ENCODE results near the gene ZBTB14.

ZBTB14 gene

DNA sequence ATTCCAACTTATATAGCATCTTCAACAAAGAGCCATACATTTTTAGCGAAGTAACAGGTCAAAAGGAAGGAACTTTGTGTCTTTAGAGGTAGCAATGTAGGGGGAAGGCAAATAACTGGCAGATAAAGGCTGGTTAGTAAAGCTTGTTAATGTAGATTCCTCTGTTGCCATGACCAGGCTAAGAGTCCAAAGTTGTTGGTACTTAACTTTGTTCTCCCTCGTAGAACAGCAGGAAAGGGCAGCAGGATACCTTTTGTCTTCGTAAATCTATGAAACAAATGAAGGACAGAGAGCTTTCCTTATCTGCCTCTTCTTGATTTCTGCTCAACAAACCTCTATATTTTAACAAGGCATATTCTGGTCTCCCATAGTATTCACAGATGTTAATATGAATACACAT, 18.6 kb downstream of the ZBTB14 start:
- H3K4me3 ChIP-seq (ENCODE audit: low read depth, low read length): no peak overlapping the region
- TF ChIP-seq, protein P1, sequence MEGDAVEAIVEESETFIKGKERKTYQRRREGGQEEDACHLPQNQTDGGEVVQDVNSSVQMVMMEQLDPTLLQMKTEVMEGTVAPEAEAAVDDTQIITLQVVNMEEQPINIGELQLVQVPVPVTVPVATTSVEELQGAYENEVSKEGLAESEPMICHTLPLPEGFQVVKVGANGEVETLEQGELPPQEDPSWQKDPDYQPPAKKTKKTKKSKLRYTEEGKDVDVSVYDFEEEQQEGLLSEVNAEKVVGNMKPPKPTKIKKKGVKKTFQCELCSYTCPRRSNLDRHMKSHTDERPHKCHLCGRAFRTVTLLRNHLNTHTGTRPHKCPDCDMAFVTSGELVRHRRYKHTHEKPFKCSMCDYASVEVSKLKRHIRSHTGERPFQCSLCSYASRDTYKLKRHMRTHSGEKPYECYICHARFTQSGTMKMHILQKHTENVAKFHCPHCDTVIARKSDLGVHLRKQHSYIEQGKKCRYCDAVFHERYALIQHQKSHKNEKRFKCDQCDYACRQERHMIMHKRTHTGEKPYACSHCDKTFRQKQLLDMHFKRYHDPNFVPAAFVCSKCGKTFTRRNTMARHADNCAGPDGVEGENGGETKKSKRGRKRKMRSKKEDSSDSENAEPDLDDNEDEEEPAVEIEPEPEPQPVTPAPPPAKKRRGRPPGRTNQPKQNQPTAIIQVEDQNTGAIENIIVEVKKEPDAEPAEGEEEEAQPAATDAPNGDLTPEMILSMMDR (IDR thresholded peaks at IDR 0.05; ENCODE audit: low read depth, low read length, missing control alignments): no peak

DNA sequence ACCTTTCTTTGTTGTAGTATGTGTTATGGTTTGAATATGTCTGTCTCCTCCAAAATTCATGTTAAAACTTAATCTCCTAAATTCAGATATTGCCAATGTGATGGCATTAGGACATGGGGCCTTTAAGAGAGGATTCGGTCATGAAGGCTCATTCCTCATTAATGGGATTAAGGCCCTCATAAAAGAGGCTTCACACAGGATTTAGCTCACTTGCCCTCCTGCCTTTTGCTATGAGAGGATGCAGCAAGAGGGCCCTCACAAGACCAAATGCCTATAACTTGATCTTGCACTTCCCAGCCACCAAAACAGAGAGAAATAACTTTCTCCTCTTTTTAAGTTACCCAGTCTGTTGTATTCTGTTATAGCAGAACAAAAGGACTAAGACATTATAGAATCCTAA, 19.7 kb downstream of the ZBTB14 start:
- DNase-seq (ENCODE audit: low read depth): no peak
- no peak overlapping the region for H3K4me3 ChIP-seq (ENCODE audit: low read depth, low read length)
- TF ChIP-seq, protein P1 (IDR thresholded peaks at IDR 0.05; ENCODE audit: low read depth, low read length, missing control alignments): no peak

More for the DNA sequence above, 18.6 kb downstream of the ZBTB14 start:
- DNase-seq (ENCODE audit: low read depth): no peak

DNA sequence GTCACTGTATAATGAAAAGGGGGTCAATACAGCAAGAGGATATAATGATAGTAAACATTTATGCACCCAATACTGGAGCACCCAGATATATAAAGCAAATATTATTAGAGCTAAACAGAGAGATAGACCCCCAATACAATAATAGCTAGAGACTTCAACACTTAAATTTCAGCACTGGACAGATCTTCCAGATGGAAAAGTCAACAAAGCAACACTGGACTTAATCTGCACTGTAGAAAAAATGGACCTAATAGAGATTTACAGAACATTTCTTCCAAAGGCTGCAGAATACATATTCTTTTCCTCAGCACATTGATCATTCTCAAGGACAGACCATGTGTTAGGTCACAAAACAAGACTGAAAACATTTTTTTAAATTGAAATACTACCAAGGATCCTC, 26.7 kb downstream of the ZBTB14 start:
- DNase-seq (ENCODE audit: low read depth): no peak
- TF ChIP-seq, protein P1 (IDR thresholded peaks at IDR 0.05; ENCODE audit: low read depth, low read length, missing control alignments): no peak
- no peak overlapping the region for H3K4me3 ChIP-seq (ENCODE audit: low read depth, low read length)

DNA sequence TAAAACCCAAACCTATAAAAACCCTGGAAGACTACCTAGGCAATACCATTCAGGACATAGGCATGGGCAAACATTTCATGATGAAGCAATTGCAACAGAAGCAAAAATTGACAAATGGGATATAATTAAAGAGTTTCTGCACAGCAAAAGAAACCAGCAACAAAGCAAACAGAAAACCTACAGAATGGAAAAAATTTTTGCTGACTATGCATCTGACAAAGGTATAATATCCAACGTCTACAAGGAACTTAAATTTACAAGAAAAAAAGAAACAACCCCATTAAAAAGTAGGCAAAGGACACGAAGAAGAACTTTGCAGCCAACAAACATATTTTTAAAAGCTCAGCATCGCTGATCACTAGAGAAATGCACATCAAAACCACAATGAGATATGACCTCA, 28.8 kb downstream of the ZBTB14 start:
- TF ChIP-seq, protein P1 (IDR thresholded peaks at IDR 0.05; ENCODE audit: low read depth, low read length, missing control alignments): no peak

DNA sequence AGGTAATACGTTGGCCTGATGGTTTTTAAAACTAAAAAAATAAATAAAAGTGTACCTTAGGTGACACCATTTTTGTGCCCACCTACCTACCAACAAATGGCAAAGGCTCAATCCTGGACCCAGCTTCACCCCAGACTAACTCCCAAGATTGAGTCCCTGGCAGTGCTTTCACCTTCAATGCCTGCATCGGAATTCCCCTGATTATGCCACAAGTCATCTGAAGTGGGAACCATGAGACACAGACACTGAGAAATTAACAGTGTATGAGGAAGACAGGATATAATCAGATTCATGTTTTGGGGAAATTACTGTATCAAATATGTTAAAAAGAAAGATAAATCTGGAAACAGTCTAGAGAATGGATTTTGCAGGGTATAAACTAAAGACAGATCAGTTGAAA, 41.6 kb downstream of the ZBTB14 start:
- H3K4me3 ChIP-seq (ENCODE audit: low read depth, low read length): no peak overlapping the region
- TF ChIP-seq, protein P1 (IDR thresholded peaks at IDR 0.05; ENCODE audit: low read depth, low read length, missing control alignments): no peak
- DNase-seq (ENCODE audit: low read depth): no peak

More for the DNA sequence above, 28.8 kb downstream of the ZBTB14 start:
- no peak for DNase-seq (ENCODE audit: low read depth)
- no peak overlapping the region for H3K4me3 ChIP-seq (ENCODE audit: low read depth, low read length)

DNA sequence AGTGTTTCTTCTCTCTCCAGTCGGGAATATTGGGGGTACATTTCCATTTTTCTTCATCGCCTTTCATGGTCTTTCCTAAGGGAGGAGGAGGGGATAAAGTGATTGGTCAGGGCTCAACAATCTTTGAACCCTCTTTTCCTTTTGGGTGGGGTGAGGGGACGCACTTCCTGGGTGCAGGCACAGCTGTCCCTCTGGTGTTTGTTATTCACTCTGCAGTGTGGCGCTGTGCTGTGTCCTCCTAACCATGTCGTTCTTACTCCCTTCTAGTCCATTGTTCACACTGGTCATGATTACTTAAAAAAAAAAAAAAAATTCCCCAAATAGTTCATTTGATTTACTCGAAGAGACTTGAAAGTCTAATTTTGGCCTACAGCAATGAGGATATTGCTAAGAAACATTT, 44.4 kb downstream of the ZBTB14 start:
- DNase-seq (ENCODE audit: low read depth): no peak
- TF ChIP-seq, protein P1 (IDR thresholded peaks at IDR 0.05; ENCODE audit: low read depth, low read length, missing control alignments): no peak
- H3K4me3 ChIP-seq (ENCODE audit: low read depth, low read length): no peak overlapping the region

DNA sequence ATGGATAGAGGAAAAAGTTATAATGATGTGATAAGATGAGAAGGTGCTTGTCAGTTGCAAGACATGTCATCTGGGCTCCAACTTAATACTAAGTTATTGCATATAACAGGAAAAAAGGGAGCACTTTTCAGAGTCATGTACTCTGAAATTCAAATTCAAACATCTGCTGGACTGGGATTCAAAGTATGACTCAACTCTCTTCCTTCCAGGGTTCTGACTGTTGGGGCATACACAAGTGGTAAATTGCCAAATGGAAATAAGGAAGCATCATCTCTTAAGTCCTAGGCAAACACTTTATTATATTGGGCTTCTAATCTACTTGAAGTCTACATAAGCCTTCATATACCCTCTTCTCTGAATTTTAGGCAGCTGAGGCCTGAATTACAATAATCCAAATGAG, 44.9 kb downstream of the ZBTB14 start:
- H3K4me3 ChIP-seq (ENCODE audit: low read depth, low read length): no peak overlapping the region
- TF ChIP-seq, protein P1 (IDR thresholded peaks at IDR 0.05; ENCODE audit: low read depth, low read length, missing control alignments): no peak
- no peak for DNase-seq (ENCODE audit: low read depth)
